ENCODE results near the gene TMPRSS9. TPM values are rescaled to one million over a fixed set of nuclear protein-coding genes. Genes with fewer than 3 reads are reported as not detected.
A peak's percentile ranks its signal among the peaks of the same experiment; 100 is the strongest.
"Not testable (repeated sequence)": the region's sequence is repeated elsewhere in the genome, so short reads cannot be mapped to it uniquely, and the experiment has no call there.

Gene TMPRSS9
- total RNA-seq, 1 donor from 2014 or later = not detected

DNA sequence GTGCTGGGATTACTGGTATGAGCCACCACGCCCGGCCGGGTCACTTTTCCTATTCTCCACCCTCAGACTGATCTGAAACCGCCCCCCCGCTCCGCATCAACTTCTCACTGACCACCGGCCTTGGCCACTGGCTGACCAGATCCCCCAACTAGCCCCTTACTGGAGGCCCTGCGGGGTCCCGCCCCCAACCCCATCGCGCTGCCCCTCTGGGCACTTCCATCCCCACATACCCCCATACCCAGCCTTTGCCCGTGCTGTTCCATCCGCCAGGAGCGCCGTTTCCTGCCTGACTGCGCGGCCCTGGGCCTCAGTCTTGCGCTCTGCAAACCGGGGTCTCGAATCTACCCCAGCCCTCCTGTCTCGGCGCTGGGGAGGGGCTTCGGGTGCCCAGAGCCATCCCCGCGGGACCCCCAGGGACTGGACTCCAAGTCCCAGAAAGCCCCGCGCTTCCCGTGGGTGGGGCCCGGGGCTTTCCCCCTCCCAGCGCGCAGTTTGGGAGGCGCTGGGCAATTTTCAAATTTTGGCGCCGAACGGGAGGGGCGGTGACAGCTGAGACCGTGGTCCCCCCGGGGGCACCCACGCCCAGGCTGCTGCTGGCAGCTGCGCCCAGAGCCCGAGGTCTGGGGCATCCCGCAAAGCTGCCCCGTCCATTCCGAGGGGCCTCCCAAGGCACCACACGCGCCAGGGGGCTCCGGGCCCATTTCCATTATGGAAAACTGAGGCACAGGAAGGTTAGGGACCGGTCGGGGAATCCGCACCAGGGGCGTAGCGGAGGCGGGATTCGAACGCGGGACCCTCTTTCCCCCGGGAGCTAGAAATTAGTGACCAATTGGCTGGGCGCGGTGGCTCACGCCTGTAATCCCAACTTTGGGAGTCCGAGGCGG lies 101.9 kb downstream of the TMPRSS9 start:
- H3K36me3 Mint-ChIP-seq (ENCODE audit: low read depth) = no peaks in the 10 kb centered on the region
- TF ChIP-seq, protein P1, sequence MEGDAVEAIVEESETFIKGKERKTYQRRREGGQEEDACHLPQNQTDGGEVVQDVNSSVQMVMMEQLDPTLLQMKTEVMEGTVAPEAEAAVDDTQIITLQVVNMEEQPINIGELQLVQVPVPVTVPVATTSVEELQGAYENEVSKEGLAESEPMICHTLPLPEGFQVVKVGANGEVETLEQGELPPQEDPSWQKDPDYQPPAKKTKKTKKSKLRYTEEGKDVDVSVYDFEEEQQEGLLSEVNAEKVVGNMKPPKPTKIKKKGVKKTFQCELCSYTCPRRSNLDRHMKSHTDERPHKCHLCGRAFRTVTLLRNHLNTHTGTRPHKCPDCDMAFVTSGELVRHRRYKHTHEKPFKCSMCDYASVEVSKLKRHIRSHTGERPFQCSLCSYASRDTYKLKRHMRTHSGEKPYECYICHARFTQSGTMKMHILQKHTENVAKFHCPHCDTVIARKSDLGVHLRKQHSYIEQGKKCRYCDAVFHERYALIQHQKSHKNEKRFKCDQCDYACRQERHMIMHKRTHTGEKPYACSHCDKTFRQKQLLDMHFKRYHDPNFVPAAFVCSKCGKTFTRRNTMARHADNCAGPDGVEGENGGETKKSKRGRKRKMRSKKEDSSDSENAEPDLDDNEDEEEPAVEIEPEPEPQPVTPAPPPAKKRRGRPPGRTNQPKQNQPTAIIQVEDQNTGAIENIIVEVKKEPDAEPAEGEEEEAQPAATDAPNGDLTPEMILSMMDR (IDR thresholded peaks at IDR 0.05) = no peak
- ATAC-seq (ENCODE audit: low read depth) = peak; percentile 86
- peak overlapping the region; percentile 82 for H3K4me3 Mint-ChIP-seq
- H3K27me3 Mint-ChIP-seq = no peaks in the 10 kb centered on the region
- H3K27ac Mint-ChIP-seq = no peak overlapping the region
- no peaks in the 10 kb centered on the region for H3K9me3 Mint-ChIP-seq
- intact Hi-C loops (cut with micrococcal nuclease) = no loop called here
- ChIA-PET POLR2A (interaction anchor here (0.5 to 1.8 kb wide), 7 partner anchors 8 to 898 kb away, joined by 3 to 13 read pairs (median 6); partner anchors contain the start of gene GADD45B), CTCF (interaction anchor here (0.8 kb wide), 1 partner anchor 149 kb away, joined by 3 read pairs; no protein-coding TSS in a partner anchor)
- DNase-seq = peak; percentile 57
- H3K4me1 Mint-ChIP-seq = peaks cover 10% of the 10 kb centered on the region

DNA sequence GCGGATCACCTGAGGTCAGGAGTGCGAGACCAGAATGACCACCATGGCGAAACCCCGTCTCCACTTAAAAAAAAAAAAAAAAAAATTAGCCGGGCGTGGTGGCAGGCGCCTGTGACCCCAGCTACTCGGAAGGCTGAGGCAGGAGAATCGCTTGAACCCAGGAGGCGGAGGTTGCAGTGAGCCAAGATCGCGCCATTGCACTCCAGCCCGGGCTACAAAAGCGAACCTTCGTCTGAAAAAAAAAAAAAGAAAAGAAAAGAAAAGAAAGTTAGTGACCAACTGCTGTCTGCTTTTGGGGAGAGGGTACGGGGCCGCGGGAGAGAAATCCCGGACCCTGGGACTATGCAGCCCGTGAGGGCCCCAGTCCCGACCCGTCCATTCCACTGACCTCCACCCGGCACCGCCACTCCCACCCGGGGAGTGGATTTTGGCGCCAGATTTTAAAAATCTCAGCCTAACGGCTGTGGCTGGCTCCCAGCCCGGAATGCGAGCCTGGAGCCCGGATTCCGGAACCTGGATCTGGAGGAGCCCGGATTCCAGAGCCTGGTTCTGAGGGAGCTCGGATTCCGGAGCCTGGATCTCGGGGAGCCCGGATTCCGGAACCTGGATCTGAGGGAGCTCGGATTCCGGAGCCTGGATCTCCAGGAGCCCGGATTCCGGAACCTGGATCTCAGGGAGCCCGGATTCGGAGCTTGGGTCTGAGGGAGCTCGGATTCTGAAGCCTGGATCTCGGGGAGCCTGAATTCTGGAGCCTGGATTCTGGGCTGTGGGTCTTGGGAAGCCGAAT lies 102.8 kb downstream of the TMPRSS9 start:
- no peak for DNase-seq
- no peaks in the 10 kb centered on the region for H3K27me3 Mint-ChIP-seq
- ChIA-PET POLR2A (interaction anchor here (0.6 to 1.8 kb wide), 9 partner anchors 13 to 897 kb away, joined by 3 to 13 read pairs (median 5); partner anchors contain the start of genes GADD45B and TIMM13), CTCF (interaction anchor here (0.7 to 0.8 kb wide), 2 partner anchors 70 to 149 kb away, joined by 3 read pairs; no protein-coding TSS in a partner anchor)
- peaks cover 8% of the 10 kb centered on the region for H3K4me1 Mint-ChIP-seq
- H3K4me3 Mint-ChIP-seq = no peak overlapping the region
- TF ChIP-seq, protein P1 (IDR thresholded peaks at IDR 0.05) = no peak
- no peaks in the 10 kb centered on the region for H3K36me3 Mint-ChIP-seq (ENCODE audit: low read depth)
- intact Hi-C loops (cut with micrococcal nuclease) = no loop called here
- no peak overlapping the region for H3K27ac Mint-ChIP-seq
- H3K9me3 Mint-ChIP-seq = no peaks in the 10 kb centered on the region
- ATAC-seq (ENCODE audit: low read depth) = no peak

DNA sequence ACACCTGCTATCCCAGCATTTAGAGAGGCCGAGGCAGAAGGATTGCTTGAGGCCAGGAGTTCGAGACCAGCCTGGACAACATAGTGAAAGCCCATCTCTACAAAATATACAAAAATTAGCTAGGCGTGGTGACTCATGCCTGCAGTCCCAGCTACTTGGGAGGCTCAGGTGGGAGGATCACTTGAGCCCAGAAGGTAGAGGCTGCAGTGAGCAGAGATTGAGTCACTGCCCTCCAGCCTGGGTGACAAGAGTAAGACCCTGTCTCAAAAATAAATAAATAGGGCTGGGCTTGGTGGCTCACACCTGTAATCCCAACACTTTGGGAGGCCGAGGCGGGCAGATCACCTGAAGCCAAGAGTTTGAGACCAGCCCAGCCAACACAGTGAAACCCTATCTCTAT lies 103.6 kb downstream of the TMPRSS9 start:
- H3K9me3 Mint-ChIP-seq; H3K4me3 Mint-ChIP-seq; ATAC-seq (ENCODE audit: low read depth); H3K36me3 Mint-ChIP-seq (ENCODE audit: low read depth); H3K4me1 Mint-ChIP-seq; intact Hi-C loops (cut with micrococcal nuclease); H3K27ac Mint-ChIP-seq; H3K27me3 Mint-ChIP-seq; DNase-seq: not testable (repeated sequence)
- CTCF ChIA-PET = interaction anchor here (0.7 kb wide), 1 partner anchor 70 kb away, joined by 3 read pairs; no protein-coding TSS in a partner anchor
- POLR2A ChIA-PET = interaction anchor here (1.0 kb wide), 1 partner anchor 12 kb away, joined by 3 read pairs; the partner anchor contains the start of gene GADD45B

DNA sequence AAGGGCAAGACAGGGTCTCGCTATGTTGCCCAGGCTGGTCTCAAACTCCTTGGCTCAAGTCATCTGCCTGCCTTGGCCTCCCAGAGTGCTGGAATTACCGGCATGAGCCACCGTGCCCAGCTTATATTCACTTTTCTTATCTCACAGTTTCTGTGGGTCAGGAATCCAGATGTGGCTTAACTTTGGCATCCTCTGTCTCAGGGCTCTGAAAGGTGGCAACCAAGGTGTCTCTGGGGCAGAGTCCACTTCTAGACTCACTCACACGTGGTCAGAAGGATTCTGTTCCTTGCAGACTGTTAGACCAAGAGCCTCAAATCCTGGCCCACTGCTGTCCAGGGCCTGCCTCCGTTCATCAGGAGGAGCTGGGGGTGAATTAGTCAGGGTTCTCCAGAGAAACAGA lies 104.3 kb downstream of the TMPRSS9 start:
- Mint-ChIP-seq H3K4me1 (peaks cover 10% of the 10 kb centered on the region), H3K4me3 (no peak overlapping the region), H3K27me3 (no peaks in the 10 kb centered on the region), H3K36me3 (ENCODE audit: low read depth) (no peaks in the 10 kb centered on the region), H3K9me3 (no peaks in the 10 kb centered on the region), H3K27ac (no peak overlapping the region)
- ATAC-seq (ENCODE audit: low read depth) = no peak
- POLR2A ChIA-PET = no interaction called here
- CTCF ChIA-PET = no interaction called here
- no peak for DNase-seq
- intact Hi-C loops (cut with micrococcal nuclease) = no loop called here
- TF ChIP-seq, protein P1 (IDR thresholded peaks at IDR 0.05) = no peak

DNA sequence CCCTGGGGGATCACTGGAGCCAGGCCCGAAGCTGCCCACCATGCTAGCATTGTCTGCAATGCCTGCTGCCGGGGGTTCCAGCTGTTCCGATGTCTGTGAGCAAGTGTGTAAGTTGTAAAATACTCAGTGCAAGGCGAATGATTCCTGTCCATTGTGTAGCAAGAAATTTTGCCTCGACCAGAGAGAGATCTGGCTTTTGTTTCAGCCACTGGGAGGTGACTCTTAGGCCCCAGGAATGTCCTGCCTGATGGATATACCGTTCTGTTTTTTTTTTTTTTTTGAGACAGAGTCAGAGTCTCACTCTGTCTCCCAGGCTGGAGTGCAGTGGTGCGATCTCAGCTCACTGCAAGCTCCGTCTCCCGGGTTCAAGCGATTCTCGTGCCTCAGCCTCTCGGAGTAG lies 108.5 kb downstream of the TMPRSS9 start:
- no peak overlapping the region for H3K4me3 Mint-ChIP-seq
- H3K27ac Mint-ChIP-seq = no peak overlapping the region
- no peaks in the 10 kb centered on the region for H3K27me3 Mint-ChIP-seq
- peaks cover 7% of the 10 kb centered on the region for H3K4me1 Mint-ChIP-seq
- H3K9me3 Mint-ChIP-seq = no peaks in the 10 kb centered on the region
- intact Hi-C loops (cut with micrococcal nuclease) = no loop called here
- CTCF ChIA-PET = no interaction called here
- no peaks in the 10 kb centered on the region for H3K36me3 Mint-ChIP-seq (ENCODE audit: low read depth)
- DNase-seq (no peak), ATAC-seq (ENCODE audit: low read depth) (no peak)
- POLR2A ChIA-PET = interaction anchor here (0.6 to 1.4 kb wide), 3 partner anchors 12 to 1293 kb away, joined by 3 to 6 read pairs (median 4); partner anchors contain the start of genes APBA3 and LMNB2
- TF ChIP-seq, protein P1 (IDR thresholded peaks at IDR 0.05) = no peak

Data from activated B cell treated with CpG ODN at 0.5 μM for 24 hours (primary cell).